ENCODE data around the gene CLEC17A. TPM values are rescaled to one million over a fixed set of nuclear protein-coding genes. Genes with fewer than 3 reads are reported as not detected.
"Not testable (repeated sequence)": the region's sequence is repeated elsewhere in the genome, so short reads cannot be mapped to it uniquely, and the experiment has no call there.

CLEC17A gene
- total and polyA plus RNA-seq, 11 donors = 0.10 TPM; not detected in 10

DNA sequence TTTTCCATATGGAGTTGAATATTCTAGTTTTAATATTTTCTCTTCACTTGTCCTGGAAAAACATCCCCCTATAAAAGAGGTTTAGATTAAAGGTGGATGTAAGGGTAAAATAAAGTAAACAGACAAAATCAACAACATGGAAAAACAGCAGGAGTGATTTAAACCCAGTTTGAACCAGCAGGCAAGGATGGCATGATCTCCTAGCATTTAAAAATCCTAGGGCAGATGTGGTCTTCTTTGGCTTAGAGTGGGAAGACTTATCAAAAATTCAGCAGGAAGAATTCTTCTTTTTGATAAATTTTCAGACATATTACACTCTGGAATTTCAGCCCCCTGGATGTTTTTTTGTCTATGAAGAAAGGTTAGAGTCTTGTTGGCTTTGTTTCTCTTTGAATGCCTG is 36.5 kb downstream of the CLEC17A start:
- DNase-seq (no peak), ATAC-seq (no peak)
- H3K4me3 ChIP-seq = no peak overlapping the region
- no peak overlapping the region for H3K27ac ChIP-seq
- H3K4me1 ChIP-seq = no peaks in the 10 kb centered on the region
- H3K9me3 ChIP-seq = peaks cover 0 to 16% (median 12%) of the 10 kb centered on the region in 12 donors
- H3K36me3 ChIP-seq = no peaks in the 10 kb centered on the region
- H3K27me3 ChIP-seq = peaks cover 0 to 4% (median 0%) of the 10 kb centered on the region in 9 donors
- TF ChIP-seq CTCF (IDR thresholded peaks at IDR 0.05) (no peak), POLR2A (IDR thresholded peaks at IDR 0.05) (no peak)
- intact Hi-C loops (cut with DNase I) = no loop called here

DNA sequence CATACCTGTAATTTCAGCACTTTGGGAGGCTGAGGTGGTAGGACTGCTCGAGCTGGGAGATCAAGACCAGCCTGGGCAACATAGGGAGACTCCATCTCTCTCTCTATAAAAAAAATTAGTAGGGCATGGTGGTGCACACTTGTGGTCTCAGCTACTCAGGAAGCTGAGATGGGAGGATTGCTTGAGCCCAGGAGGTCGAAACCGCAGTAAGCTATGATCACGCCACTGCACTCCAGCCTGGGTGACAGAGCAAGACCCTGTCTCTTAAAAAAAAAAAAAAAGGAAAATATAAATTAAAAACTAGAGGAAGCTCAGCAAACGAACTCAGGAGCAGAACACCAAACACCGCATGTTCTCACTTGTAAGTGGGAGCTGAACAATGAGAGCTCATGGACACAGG is 41.6 kb downstream of the CLEC17A start:
- intact Hi-C loops (cut with DNase I); H3K27me3 ChIP-seq; DNase-seq; H3K4me1 ChIP-seq; H3K27ac ChIP-seq; ATAC-seq; H3K4me3 ChIP-seq; H3K36me3 ChIP-seq: not testable (repeated sequence)
- peaks cover 0 to 12% (median 9%) of the 10 kb centered on the region in 12 donors for H3K9me3 ChIP-seq
- WGBS, 4 donors = 69 to 77% (median 75%) methylated on average over 6 of the region's 6 CpGs

DNA sequence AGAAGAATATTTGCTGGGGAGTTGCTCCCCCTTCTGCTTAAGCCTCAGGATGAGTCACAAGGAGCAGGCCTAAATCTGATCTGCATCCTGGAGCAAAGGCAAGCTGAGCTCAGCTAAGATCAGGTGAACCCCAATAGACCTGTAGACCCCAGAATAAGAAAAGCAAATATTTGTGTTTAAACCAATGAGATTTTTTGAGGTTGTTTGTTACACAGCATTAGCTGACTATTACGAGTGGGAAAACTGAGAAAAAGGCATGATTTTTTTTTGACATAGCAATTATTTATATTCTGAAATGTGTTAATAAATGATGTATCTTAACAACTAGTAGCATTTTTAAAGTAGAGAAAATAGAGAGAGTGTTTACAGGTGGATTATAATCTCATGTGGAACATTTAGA is 46.7 kb downstream of the CLEC17A start:
- no peak overlapping the region for H3K27ac ChIP-seq
- TF ChIP-seq CTCF (IDR thresholded peaks at IDR 0.05) (no peak), POLR2A (IDR thresholded peaks at IDR 0.05) (no peak)
- ATAC-seq = no peak
- no peaks in the 10 kb centered on the region for H3K4me1 ChIP-seq
- H3K4me3 ChIP-seq = no peak overlapping the region
- H3K36me3 ChIP-seq = no peaks in the 10 kb centered on the region
- 79 to 91% (median 85%) methylated on average over 1 of the region's 1 CpG for WGBS, 4 donors
- DNase-seq = no peak
- intact Hi-C loops (cut with DNase I) = no loop called here
- peaks cover 0 to 4% (median 0%) of the 10 kb centered on the region in 9 donors for H3K27me3 ChIP-seq
- peaks cover 0 to 11% (median 5%) of the 10 kb centered on the region in 12 donors for H3K9me3 ChIP-seq

GRCh38 chr19:14632286-14632685 is 49.4 kb downstream of the CLEC17A start:
- Histone ChIP-seq H3K9me3 (peaks cover 0 to 11% (median 5%) of the 10 kb centered on the region in 12 donors), H3K27me3 (peaks cover 0 to 4% (median 0%) of the 10 kb centered on the region in 9 donors), H3K4me3 (no peak overlapping the region), H3K27ac (no peak overlapping the region), H3K4me1 (no peaks in the 10 kb centered on the region), H3K36me3 (no peaks in the 10 kb centered on the region)
- TF ChIP-seq POLR2A (IDR thresholded peaks at IDR 0.05) (no peak), CTCF (IDR thresholded peaks at IDR 0.05) (no peak)
- 6 to 24% (median 21%) methylated on average over 1 of the region's 1 CpG for WGBS, 4 donors
- intact Hi-C loops (cut with DNase I) = no loop called here
- ATAC-seq (no peak), DNase-seq (no peak)

All from heart left ventricle (tissue), 16 donors.